ENCODE measurements around the gene GRK4.

GRK4 gene

DNA sequence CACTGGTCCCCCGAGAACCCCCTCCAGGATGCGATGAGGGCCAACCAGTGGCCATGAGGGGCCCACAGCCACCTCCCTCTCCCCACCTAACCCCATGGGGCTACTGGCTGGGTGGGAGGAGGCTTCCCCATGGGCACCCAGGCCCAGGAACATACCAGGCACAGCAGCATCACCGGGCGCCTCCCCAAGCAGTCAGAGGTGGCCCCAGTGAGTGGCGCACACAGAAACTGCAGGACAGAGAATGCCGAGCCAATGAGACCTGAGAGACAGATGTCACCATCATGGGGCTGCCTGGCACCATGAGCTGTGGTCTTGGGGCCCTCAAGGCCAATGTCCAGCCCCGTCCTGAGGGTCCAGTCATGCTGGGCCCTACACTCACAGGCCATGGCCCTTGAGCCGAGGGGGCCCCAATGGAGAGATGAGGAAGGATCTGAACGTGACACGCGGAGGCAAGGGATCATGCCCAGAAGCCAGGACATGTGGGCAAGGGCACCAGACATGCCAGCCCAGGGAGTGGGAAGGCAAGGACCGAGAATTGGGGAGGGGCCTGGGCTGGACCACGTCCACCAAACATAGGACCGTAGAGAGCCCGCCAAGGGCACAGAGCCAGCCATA lies 30.3 kb upstream of the GRK4 start:
- DNase-seq: no peak
- peaks cover 50% of the 10 kb centered on the region for H3K4me1 ChIP-seq (ENCODE audit: insufficient read depth, low read length)

GRCh38 chr4:2933566-2934076 lies 29.8 kb upstream of the GRK4 start:
- TF ChIP-seq, protein P1, sequence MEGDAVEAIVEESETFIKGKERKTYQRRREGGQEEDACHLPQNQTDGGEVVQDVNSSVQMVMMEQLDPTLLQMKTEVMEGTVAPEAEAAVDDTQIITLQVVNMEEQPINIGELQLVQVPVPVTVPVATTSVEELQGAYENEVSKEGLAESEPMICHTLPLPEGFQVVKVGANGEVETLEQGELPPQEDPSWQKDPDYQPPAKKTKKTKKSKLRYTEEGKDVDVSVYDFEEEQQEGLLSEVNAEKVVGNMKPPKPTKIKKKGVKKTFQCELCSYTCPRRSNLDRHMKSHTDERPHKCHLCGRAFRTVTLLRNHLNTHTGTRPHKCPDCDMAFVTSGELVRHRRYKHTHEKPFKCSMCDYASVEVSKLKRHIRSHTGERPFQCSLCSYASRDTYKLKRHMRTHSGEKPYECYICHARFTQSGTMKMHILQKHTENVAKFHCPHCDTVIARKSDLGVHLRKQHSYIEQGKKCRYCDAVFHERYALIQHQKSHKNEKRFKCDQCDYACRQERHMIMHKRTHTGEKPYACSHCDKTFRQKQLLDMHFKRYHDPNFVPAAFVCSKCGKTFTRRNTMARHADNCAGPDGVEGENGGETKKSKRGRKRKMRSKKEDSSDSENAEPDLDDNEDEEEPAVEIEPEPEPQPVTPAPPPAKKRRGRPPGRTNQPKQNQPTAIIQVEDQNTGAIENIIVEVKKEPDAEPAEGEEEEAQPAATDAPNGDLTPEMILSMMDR (IDR thresholded peaks at IDR 0.05; ENCODE audit: borderline replicate concordance, extremely low read depth, low read length, poor library complexity, severe bottlenecking): no peak
- no peak for TF ChIP-seq EZH2 (IDR thresholded peaks at IDR 0.05; ENCODE audit: borderline replicate concordance, low read depth, low read length, severe bottlenecking)
- DNase-seq (no peak), ATAC-seq (ENCODE audit: insufficient read depth, low read depth) (no peak)
- Histone ChIP-seq H3K4me3 (ENCODE audit: low read depth in 1 of 2, low read length in 2 of 2) (peak overlapping the region; percentile 32 to 54; a peak in 3 of 4 replicates), H3K27me3 (ENCODE audit: insufficient read depth, low read length, poor library complexity) (no peaks in the 10 kb centered on the region), H3K4me1 (ENCODE audit: insufficient read depth, low read length) (peaks cover 50% of the 10 kb centered on the region), H4K20me1 (ENCODE audit: insufficient read depth, low read length) (peaks cover 41% of the 10 kb centered on the region), H3K36me3 (ENCODE audit: insufficient read depth, low read length) (peaks cover 64% of the 10 kb centered on the region), H2AFZ (ENCODE audit: low read depth, low read length) (peak overlapping the region; percentile 59), H3K79me2 (ENCODE audit: insufficient read depth, low read length) (peaks cover 13% of the 10 kb centered on the region), H3K9ac (ENCODE audit: low read depth, low read length) (peak overlapping the region; percentile 62), H3K27ac (ENCODE audit: low read length) (no peak overlapping the region), H3K4me2 (ENCODE audit: insufficient read depth, low read length) (peak overlapping the region; percentile 68), H3K9me3 (ENCODE audit: insufficient read depth, low read length, severe bottlenecking) (no peaks in the 10 kb centered on the region)

More for the DNA sequence above, 30.3 kb upstream of the GRK4 start:
- no peak overlapping the region for H2AFZ ChIP-seq (ENCODE audit: low read depth, low read length)
- no peak overlapping the region for H3K27ac ChIP-seq (ENCODE audit: low read length)
- no peak for TF ChIP-seq EZH2 (IDR thresholded peaks at IDR 0.05; ENCODE audit: borderline replicate concordance, low read depth, low read length, severe bottlenecking)
- TF ChIP-seq, protein P1 (IDR thresholded peaks at IDR 0.05; ENCODE audit: borderline replicate concordance, extremely low read depth, low read length, poor library complexity, severe bottlenecking): no peak
- H3K9ac ChIP-seq (ENCODE audit: low read depth, low read length): peak overlapping the region; percentile 62; the same call in 1 of the 2 replicates
- no peak for ATAC-seq (ENCODE audit: insufficient read depth, low read depth)
- H3K79me2 ChIP-seq (ENCODE audit: insufficient read depth, low read length): peaks cover 13% of the 10 kb centered on the region
- peak overlapping the region; percentile 68 for H3K4me2 ChIP-seq (ENCODE audit: insufficient read depth, low read length)
- peak overlapping the region in 1 of 2 experiments; percentile 54; a peak in 2 of 4 replicates for H3K4me3 ChIP-seq (ENCODE audit: low read depth in 1 of 2, low read length in 2 of 2)
- H3K9me3 ChIP-seq (ENCODE audit: insufficient read depth, low read length, severe bottlenecking): no peaks in the 10 kb centered on the region
- no peaks in the 10 kb centered on the region for H3K27me3 ChIP-seq (ENCODE audit: insufficient read depth, low read length, poor library complexity)
- H4K20me1 ChIP-seq (ENCODE audit: insufficient read depth, low read length): peaks cover 41% of the 10 kb centered on the region
- H3K36me3 ChIP-seq (ENCODE audit: insufficient read depth, low read length): peaks cover 64% of the 10 kb centered on the region

DNA sequence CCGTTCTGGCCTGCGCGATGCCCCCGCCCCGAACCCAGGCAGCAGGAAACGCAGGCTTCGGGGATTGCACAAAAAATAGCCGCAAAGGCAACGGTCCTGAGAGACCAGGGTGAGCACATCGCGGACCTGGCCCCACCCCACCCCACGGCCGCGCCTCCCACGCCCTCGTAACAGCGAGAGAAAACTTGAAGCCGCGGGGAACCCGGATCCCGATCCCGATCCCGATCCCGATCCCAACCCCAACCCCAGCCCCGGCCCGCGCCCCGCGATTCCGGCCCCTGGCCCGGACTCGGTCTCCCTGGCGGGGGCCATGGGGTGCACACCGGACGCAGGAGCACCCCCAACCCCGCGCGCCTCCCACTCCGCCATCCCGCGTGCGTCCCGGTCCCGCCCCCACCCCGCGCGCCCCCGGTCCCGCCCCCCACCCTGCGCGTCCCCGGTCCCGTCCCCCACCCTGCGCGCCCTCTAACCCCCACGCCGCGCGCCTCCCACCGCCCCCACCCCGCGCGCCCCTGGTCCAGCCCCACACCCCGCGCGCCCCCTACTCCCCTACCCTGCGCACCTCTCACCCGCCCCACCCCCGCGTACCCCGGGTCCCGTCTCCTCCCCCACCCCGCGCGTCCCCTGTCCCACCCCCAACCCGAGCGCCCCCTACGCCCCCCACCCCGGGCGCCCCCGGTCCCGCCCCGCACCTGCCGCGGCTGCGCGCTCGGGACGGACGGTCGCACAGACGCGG lies 29.1 kb upstream of the GRK4 start:
- Histone ChIP-seq H2AFZ (ENCODE audit: low read depth, low read length) (peak overlapping the region; percentile 59), H3K9me3 (ENCODE audit: insufficient read depth, low read length, severe bottlenecking) (no peaks in the 10 kb centered on the region), H3K36me3 (ENCODE audit: insufficient read depth, low read length) (peaks cover 64% of the 10 kb centered on the region), H4K20me1 (ENCODE audit: insufficient read depth, low read length) (peaks cover 46% of the 10 kb centered on the region), H3K9ac (ENCODE audit: low read depth, low read length) (peak overlapping the region; percentile 95), H3K4me2 (ENCODE audit: insufficient read depth, low read length) (peak overlapping the region; percentile 98), H3K79me2 (ENCODE audit: insufficient read depth, low read length) (peaks cover 13% of the 10 kb centered on the region), H3K27ac (ENCODE audit: low read length) (no peak overlapping the region), H3K27me3 (ENCODE audit: insufficient read depth, low read length, poor library complexity) (no peaks in the 10 kb centered on the region), H3K4me3 (ENCODE audit: low read depth in 1 of 2, low read length in 2 of 2) (peak overlapping the region; percentile 99 to 100; a peak in 3 of 4 replicates), H3K4me1 (ENCODE audit: insufficient read depth, low read length) (peaks cover 50% of the 10 kb centered on the region)
- TF ChIP-seq, protein P1 (IDR thresholded peaks at IDR 0.05; ENCODE audit: borderline replicate concordance, extremely low read depth, low read length, poor library complexity, severe bottlenecking): no peak
- no peak for TF ChIP-seq EZH2 (IDR thresholded peaks at IDR 0.05; ENCODE audit: borderline replicate concordance, low read depth, low read length, severe bottlenecking)
- peak; percentile 9; the same call in 1 of the 3 replicates for ATAC-seq (ENCODE audit: insufficient read depth, low read depth)
- DNase-seq: peak; percentile 35

Data from DND-41 (cell line).